GM20000 (cell line): ENCODE data around the gene RGCC.

ENCODE experiments used
- DNase-seq: peaks from one replicate; pipeline ENCODE4 v3.0.0; 2012; ENCODE audit warnings: low spot score
- TF ChIP-seq, protein P1 (sequence below): IDR thresholded peaks from 2 replicates; pipeline ENCODE4 v1.5.1; 2012; ENCODE audit warnings: mild to moderate bottlenecking, control low read depth; ENCODE audit errors: extremely low read depth, missing control alignments

Gene RGCC

GRCh38 chr13:41511827-41512226 lies 54.5 kb downstream of the RGCC start:
- TF ChIP-seq, protein P1, sequence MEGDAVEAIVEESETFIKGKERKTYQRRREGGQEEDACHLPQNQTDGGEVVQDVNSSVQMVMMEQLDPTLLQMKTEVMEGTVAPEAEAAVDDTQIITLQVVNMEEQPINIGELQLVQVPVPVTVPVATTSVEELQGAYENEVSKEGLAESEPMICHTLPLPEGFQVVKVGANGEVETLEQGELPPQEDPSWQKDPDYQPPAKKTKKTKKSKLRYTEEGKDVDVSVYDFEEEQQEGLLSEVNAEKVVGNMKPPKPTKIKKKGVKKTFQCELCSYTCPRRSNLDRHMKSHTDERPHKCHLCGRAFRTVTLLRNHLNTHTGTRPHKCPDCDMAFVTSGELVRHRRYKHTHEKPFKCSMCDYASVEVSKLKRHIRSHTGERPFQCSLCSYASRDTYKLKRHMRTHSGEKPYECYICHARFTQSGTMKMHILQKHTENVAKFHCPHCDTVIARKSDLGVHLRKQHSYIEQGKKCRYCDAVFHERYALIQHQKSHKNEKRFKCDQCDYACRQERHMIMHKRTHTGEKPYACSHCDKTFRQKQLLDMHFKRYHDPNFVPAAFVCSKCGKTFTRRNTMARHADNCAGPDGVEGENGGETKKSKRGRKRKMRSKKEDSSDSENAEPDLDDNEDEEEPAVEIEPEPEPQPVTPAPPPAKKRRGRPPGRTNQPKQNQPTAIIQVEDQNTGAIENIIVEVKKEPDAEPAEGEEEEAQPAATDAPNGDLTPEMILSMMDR: no peak
- DNase-seq: no peak

DNA sequence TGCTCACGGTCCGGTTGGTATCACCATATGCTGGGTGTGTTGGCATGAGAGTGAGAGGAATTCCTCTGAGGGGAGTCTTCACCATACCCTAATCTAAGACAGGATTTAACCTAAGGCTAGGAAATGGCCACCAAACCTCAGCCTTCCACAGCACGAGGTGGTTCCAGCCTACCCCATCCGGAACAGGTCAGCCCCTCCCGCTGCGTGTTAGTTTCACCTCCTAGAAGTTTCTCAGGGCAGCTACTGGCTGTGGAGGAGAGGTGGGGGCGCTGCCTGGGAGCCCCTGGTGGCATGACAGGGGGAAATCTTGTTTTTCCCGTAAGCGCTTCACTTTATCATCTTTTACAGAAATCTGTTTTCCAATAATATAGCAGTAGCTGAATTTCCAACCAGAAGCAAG lies 55.1 kb downstream of the RGCC start:
- DNase-seq: no peak
- TF ChIP-seq, protein P1: no peak

- TF ChIP-seq, protein P1: no peak
Observed at GRCh38 chr13:41513600-41513999, 56.2 kb downstream of the RGCC start.

GRCh38 chr13:41514853-41515395 lies 57.6 kb downstream of the RGCC start:
- no peak for DNase-seq
- TF ChIP-seq, protein P1: no peak

More at GRCh38 chr13:41513600-41513999, 56.2 kb downstream of the RGCC start:
- DNase-seq: no peak

DNA sequence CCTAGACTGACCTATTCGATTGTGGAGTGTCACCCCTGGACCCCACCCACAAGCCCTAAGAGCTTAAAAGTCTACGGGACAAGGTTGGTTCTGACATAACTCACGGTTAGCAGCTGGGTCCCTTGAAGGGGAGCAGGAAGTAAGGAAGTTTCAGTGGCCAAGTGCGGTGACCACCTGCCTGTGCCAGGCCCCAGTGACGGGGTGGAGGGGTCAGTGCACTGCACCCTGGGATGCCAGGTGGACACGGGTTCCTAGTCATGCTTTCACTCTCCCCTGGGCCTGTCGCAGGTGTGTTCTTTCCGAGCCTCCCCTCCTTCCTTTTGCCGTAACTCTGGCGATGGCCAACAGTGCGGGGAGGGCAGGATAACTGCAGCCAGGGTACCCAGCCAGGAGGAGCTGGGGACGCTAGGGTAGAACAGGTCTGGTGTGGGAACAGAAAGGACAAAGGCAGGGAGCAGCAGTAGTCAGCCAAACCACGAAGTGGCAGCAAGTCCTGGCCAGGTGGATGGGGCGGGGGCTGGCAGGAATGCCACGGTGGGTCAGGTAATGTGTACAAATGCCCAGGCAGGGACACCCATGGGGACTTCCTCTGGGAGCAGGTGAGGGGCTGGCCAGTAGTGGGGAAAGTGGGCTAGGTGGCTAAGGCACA lies 58.3 kb downstream of the RGCC start:
- TF ChIP-seq, protein P1: no peak
- DNase-seq: no peak

DNA sequence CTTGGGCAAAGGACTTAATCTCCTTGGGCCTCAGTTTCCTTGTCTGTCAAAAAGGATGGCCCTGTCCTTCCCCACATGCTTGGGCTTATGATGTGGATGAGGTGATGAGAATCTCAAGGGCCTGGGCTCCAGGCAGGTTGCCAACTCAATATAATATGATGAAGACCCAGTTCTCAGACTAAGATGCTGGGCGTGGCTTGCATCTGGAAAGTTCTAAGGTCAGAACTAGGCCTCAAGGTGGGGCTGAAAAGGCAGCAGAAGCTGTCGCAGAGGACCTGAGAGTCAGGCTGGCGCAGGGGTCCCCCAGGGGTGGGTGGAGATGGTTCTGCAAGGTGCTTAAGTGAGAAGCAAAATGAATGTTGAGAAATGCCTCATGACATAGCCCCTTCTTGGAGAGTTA lies 58.8 kb downstream of the RGCC start:
- TF ChIP-seq, protein P1: no peak
- no peak for DNase-seq

- no peak for DNase-seq
- TF ChIP-seq, protein P1: no peak
Observed at GRCh38 chr13:41516760-41517159, 59.4 kb downstream of the RGCC start.
